Breast epithelium (tissue), 4 donors: ENCODE data around the gene SAMD3. TPM values are rescaled to one million over a fixed set of nuclear protein-coding genes. Genes with fewer than 3 reads are reported as not detected.

Source experiments
- DNase-seq, 2 donors: peaks; one replicate each; pipeline ENCODE4 v3.0.0-alpha.2; 2019; ENCODE audit warnings: low spot score in 2 of 2
- H3K27ac ChIP-seq, 2 donors: fragments of 200-600 bp; sonication (generic) in 1 of 2; one replicate each; pipeline ENCODE4 v1.5.1; 2016 to 2019; ENCODE audit warnings: mild to moderate bottlenecking in 1 of 2
- H3K27me3 ChIP-seq, 2 donors: fragments of 200-600 bp; sonication (generic) in 1 of 2; one replicate each; pipeline versions ENCODE4 v1.5.1 to v1.6.0; 2017 to 2019; ENCODE audit warnings: control low read depth in 1 of 2, mild to moderate bottlenecking in 1 of 2
- H3K36me3 ChIP-seq: fragments of 200-600 bp; one replicate; pipeline ENCODE4 v1.5.1; 2019
- H3K4me1 ChIP-seq, 2 donors: fragments of 200-600 bp; sonication (generic); one replicate each; pipeline ENCODE4 v1.5.1; 2016 to 2019; ENCODE audit warnings: control low read depth in 1 of 2
- H3K4me3 ChIP-seq, 3 donors: fragments of 200-600 bp; sonication (generic); 1 replicate in 2 of 3; 2 replicates in 1 of 3; pipeline ENCODE4 v1.5.1; 2016 to 2019; ENCODE audit warnings: mild to moderate bottlenecking in 3 of 3, moderate library complexity in 2 of 3
- H3K9me3 ChIP-seq, 2 donors: fragments of 200-600 bp; sonication (generic) in 1 of 2; one replicate each; pipeline ENCODE4 v1.5.1; 2016 to 2019; ENCODE audit warnings: control low read depth in 1 of 2
- CTCF ChIP-seq, 3 donors: fragments of 450-650 bp; IDR thresholded peaks; one replicate each; pipeline ENCODE4 v1.5.1; 2016 to 2017; ENCODE audit warnings: antibody characterized with exemption in 3 of 3, mild to moderate bottlenecking in 3 of 3, moderate library complexity in 3 of 3
- POLR2A ChIP-seq: fragments of 450-650 bp; IDR thresholded peaks from one replicate; pipeline ENCODE4 v1.6.1; 2016; ENCODE audit warnings: antibody characterized with exemption, mild to moderate bottlenecking, moderate library complexity
- POLR2AphosphoS5 ChIP-seq, 3 donors: sonication (generic); formaldehyde crosslinking; IDR thresholded peaks; one replicate each; pipeline ENCODE4 v1.6.1; 2017; ENCODE audit warnings: antibody characterized with exemption in 3 of 3
- intact Hi-C: fragments of 100-400 bp; cut with DNase I; formaldehyde crosslinking; loops from one replicate; pipeline ENCODE4 v1.15.1; 2023; ENCODE audit warnings: low total_unique reads
- total RNA-seq, 3 donors: library from RNA; depleted of rRNA; stranded (reverse); fragments of >200 nt; gene quantifications; one replicate each; pipeline ENCODE4 v1.1.0, GENCODE V29; 2016

SAMD3 gene
- total RNA-seq, 3 donors from 2014 or later: 0.33 to 2.1 (median 1.2) TPM

GRCh38 chr6:130218134-130218533 lies 4.6 kb downstream of the SAMD3 start:
- TF ChIP-seq CTCF (IDR thresholded peaks at IDR 0.05): no peak
- TF ChIP-seq POLR2A: no peak
- no peak for TF ChIP-seq POLR2AphosphoS5 (IDR thresholded peaks at IDR 0.05)

GRCh38 chr6:130216620-130217019 lies 6.1 kb downstream of the SAMD3 start:
- TF ChIP-seq POLR2AphosphoS5 (IDR thresholded peaks at IDR 0.05): no peak
- H3K9me3 ChIP-seq: no peaks in the 10 kb centered on the region
- no peaks in the 10 kb centered on the region for H3K36me3 ChIP-seq
- intact Hi-C loops: no loop called here
- no peak overlapping the region for H3K27ac ChIP-seq
- H3K4me1 ChIP-seq: no peaks in the 10 kb centered on the region
- DNase-seq: no peak
- H3K27me3 ChIP-seq: no peaks in the 10 kb centered on the region
- H3K4me3 ChIP-seq: no peak overlapping the region

More at GRCh38 chr6:130218134-130218533, 4.6 kb downstream of the SAMD3 start:
- Histone ChIP-seq H3K9me3 (no peaks in the 10 kb centered on the region), H3K4me3 (no peak overlapping the region), H3K4me1 (no peaks in the 10 kb centered on the region), H3K27ac (no peak overlapping the region), H3K36me3 (no peaks in the 10 kb centered on the region), H3K27me3 (no peaks in the 10 kb centered on the region)
- DNase-seq: no peak
- intact Hi-C loops: no loop called here

GRCh38 chr6:130215526-130215925 lies 7.2 kb downstream of the SAMD3 start:
- Histone ChIP-seq H3K27ac (no peak overlapping the region), H3K27me3 (no peaks in the 10 kb centered on the region), H3K4me3 (no peak overlapping the region), H3K9me3 (no peaks in the 10 kb centered on the region), H3K36me3 (no peaks in the 10 kb centered on the region), H3K4me1 (no peaks in the 10 kb centered on the region)
- no peak for DNase-seq
- no peak for TF ChIP-seq POLR2A
- TF ChIP-seq CTCF (IDR thresholded peaks at IDR 0.05): no peak
- no peak for TF ChIP-seq POLR2AphosphoS5 (IDR thresholded peaks at IDR 0.05)
- intact Hi-C loops: no loop called here

GRCh38 chr6:130212215-130212874 lies 10.4 kb downstream of the SAMD3 start:
- no peak for DNase-seq

GRCh38 chr6:130211691-130212090 lies 11.1 kb downstream of the SAMD3 start:
- Histone ChIP-seq H3K4me3 (no peak overlapping the region), H3K36me3 (no peaks in the 10 kb centered on the region), H3K27me3 (no peaks in the 10 kb centered on the region), H3K9me3 (no peaks in the 10 kb centered on the region), H3K27ac (no peak overlapping the region), H3K4me1 (no peaks in the 10 kb centered on the region)
- DNase-seq: no peak
- intact Hi-C loops: no loop called here
- TF ChIP-seq CTCF (IDR thresholded peaks at IDR 0.05) (no peak), POLR2A (no peak), POLR2AphosphoS5 (IDR thresholded peaks at IDR 0.05) (no peak)

More at GRCh38 chr6:130212215-130212874, 10.4 kb downstream of the SAMD3 start:
- no peak for TF ChIP-seq POLR2AphosphoS5 (IDR thresholded peaks at IDR 0.05)
- TF ChIP-seq CTCF (IDR thresholded peaks at IDR 0.05): no peak
- no peak for TF ChIP-seq POLR2A
- H3K36me3 ChIP-seq: no peaks in the 10 kb centered on the region
- no peaks in the 10 kb centered on the region for H3K27me3 ChIP-seq
- H3K9me3 ChIP-seq: no peaks in the 10 kb centered on the region
- no peak overlapping the region for H3K27ac ChIP-seq
- intact Hi-C loops: no loop called here
- H3K4me1 ChIP-seq: no peaks in the 10 kb centered on the region
- no peak overlapping the region for H3K4me3 ChIP-seq
